ENCODE results near the gene PHKG2.
A peak's percentile ranks its signal among the peaks of the same experiment; 100 is the strongest.

Gene PHKG2

DNA sequence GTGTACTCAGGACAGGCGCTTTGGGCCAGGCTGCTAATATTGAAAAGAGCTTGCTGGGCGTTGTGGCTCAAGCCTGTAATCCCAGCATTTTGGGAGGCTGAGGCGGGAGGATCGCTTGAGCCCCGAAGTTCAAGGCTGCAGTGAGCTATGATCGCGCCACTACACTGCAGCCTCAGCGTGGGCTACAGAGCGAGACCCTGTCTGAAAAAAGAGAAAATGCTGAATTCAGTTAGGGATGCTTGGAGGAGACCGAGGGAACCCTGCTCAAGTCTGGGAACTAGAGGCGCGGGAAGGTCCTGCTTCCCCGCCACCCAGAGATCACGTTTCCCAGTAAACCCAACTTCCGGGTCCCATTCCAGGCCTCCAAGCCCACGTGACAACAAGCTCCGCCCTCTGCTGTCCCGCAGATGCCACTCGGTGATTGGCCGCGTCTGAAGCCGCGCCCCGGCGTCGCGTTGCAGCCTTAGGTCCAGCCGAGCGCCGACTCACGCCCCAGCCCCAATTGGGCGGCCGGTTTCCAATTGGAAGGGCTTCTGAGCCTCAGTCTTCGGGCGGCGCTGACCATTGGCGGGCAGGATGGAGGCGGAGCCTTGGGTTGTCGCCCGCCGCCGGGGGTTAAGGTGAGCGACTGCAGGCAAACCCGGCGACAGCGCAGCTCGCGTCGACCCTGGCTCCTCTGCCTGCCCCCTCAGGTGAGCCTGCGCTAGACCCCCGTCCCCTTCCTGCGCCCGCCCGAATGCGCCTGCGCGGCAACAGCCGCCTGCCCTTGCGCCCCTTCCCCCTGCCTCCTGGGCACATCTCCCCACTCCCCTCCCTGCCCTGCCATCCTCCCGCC is at the start of gene PHKG2:
Gene PHKG2 (plus strand): TSS at position 627 of the 835 bp plus-strand sequence. CDS start 396 bp downstream, outside the sequence.
- Histone ChIP-seq H3K9me3 (ENCODE audit: control insufficient read depth, low read length) (no peaks in the 10 kb centered on the region), H3K79me2 (peaks cover 3% of the 10 kb centered on the region), H3K27me3 (ENCODE audit: control insufficient read depth, insufficient read depth, low read length) (no peaks in the 10 kb centered on the region), H3K36me3 (ENCODE audit: control insufficient read depth, insufficient read depth, low read length) (no peaks in the 10 kb centered on the region), H3K27ac (peak within 1 kb of the TSS; percentile 60), H3K4me3 (ENCODE audit: low read depth, low read length) (peak within 1 kb of the TSS; percentile 56), H3K4me2 (ENCODE audit: low read length) (peak within 1 kb of the TSS; percentile 79), H3K4me1 (peaks cover 2% of the 10 kb centered on the region), H2AFZ (peak within 1 kb of the TSS; percentile 76), H3K9ac (peak within 1 kb of the TSS; percentile 43)
- TF ChIP-seq CTCF (IDR thresholded peaks at IDR 0.05) = no peak

DNA sequence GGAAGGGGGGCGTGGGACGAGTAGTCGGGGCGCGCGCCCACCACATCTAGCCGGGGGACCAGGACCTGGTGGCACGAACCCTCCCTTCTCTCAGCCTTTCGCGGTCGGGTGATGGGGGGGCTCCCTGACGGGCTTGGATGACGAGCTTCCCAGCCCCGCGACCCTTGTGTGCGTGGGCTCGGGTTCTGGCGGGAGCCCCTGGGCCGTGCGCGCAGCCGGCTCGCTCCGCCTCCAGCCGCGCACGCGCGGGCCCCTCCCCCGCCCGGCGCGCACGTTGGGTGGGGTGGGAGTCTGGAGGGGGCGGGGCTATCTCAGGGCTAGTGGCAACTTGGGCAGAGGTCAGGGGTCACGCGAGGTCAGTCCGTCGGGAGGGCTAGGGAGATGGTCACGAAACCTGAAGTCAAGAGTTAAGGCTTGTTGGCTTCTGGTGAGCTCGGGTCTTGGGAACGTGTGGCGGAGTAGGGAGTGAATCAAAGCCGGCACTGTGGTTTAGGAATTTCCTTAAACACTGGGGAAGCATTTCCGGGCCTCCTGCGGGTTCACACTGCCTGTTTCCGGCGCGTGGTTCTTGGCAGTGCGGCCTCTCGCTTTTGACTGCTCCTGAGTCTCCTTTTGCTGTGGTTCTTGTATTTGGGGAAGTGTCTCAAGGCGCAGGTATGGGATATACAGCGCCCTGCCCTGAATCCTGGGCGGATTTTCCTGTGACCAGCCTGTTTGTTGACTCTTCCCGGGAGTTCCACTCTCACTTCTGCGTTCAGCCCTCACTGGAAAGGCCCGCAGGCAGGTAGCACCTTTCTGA is 49.2 kb upstream of the PHKG2 start, which contains the start of gene SRCAP:
Gene SRCAP (plus strand): TSS at position 356 of the 799 bp plus-strand sequence. CDS start 1,654 bp downstream, outside the sequence.
- Histone ChIP-seq H3K79me2 (peaks cover 26% of the 10 kb centered on the region), H3K4me2 (ENCODE audit: low read length) (peak within 1 kb of the TSS; percentile 86), H3K4me1 (peaks cover 10% of the 10 kb centered on the region), H3K27me3 (ENCODE audit: control insufficient read depth, insufficient read depth, low read length) (no peaks in the 10 kb centered on the region), H3K4me3 (ENCODE audit: low read depth, low read length) (peak within 1 kb of the TSS; percentile 99), H3K9ac (peak within 1 kb of the TSS; percentile 92), H3K27ac (peak within 1 kb of the TSS; percentile 99), H3K36me3 (ENCODE audit: control insufficient read depth, insufficient read depth, low read length) (no peaks in the 10 kb centered on the region), H3K9me3 (ENCODE audit: control insufficient read depth, low read length) (no peaks in the 10 kb centered on the region), H2AFZ (peak within 1 kb of the TSS; percentile 79)
- TF ChIP-seq CTCF (IDR thresholded peaks at IDR 0.05) = no peak

DNA sequence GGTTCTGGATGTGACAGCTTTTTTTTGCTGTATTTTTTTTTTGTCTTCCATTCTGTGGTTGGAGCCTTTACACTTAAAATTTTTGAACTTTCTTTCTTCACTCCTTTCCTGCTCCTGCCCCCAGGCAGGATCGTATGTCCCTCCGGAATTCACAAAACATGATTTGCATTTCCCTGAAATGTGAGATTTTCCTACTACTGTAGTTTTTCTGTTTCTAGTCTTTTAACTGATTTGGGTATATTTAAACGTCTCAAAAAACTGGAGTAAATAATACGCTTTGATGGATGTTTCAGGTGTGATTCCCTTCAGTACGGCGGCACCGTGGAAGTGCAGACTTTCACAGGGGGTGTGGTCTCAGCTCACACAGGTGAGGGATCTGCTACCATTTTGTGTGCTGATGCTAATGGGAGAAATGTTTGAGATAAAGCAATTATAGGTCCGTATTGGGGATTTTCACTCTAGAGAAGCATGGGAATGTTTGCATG is 48.6 kb upstream of the PHKG2 start:
- no peak for TF ChIP-seq CTCF (IDR thresholded peaks at IDR 0.05)
- peaks cover 31% of the 10 kb centered on the region for H3K79me2 ChIP-seq
- no peak overlapping the region for H3K9ac ChIP-seq
- peak overlapping the region; percentile 99 for H3K27ac ChIP-seq
- H3K4me3 ChIP-seq (ENCODE audit: low read depth, low read length) = peak overlapping the region; percentile 99
- H2AFZ ChIP-seq = peak overlapping the region; percentile 61
- peaks cover 10% of the 10 kb centered on the region for H3K4me1 ChIP-seq
- H3K9me3 ChIP-seq (ENCODE audit: control insufficient read depth, low read length) = no peaks in the 10 kb centered on the region
- H3K27me3 ChIP-seq (ENCODE audit: control insufficient read depth, insufficient read depth, low read length) = no peaks in the 10 kb centered on the region
- H3K4me2 ChIP-seq (ENCODE audit: low read length) = peak overlapping the region; percentile 86
- H3K36me3 ChIP-seq (ENCODE audit: control insufficient read depth, insufficient read depth, low read length) = no peaks in the 10 kb centered on the region

- Histone ChIP-seq H3K36me3 (ENCODE audit: control insufficient read depth, insufficient read depth, low read length) (no peaks in the 10 kb centered on the region), H3K79me2 (peaks cover 36% of the 10 kb centered on the region), H3K4me3 (ENCODE audit: low read depth, low read length) (no peak overlapping the region), H3K9me3 (ENCODE audit: control insufficient read depth, low read length) (no peaks in the 10 kb centered on the region), H3K4me1 (peaks cover 10% of the 10 kb centered on the region), H3K9ac (no peak overlapping the region), H3K27me3 (ENCODE audit: control insufficient read depth, insufficient read depth, low read length) (no peaks in the 10 kb centered on the region), H3K27ac (peak overlapping the region; percentile 99), H2AFZ (no peak overlapping the region), H3K4me2 (ENCODE audit: low read length) (no peak overlapping the region)
- no peak for TF ChIP-seq CTCF (IDR thresholded peaks at IDR 0.05)
Measured at GRCh38 chr16:30700491-30700890, 47.7 kb upstream of the PHKG2 start.
